NCI-H446 (cell line): Measurements from ENCODE around the gene ATP5PO.

Experiments used
- DNase-seq, 2 experiments: peaks; one replicate each; lab custom pipeline; 2025; lab: John Stamatoyannopoulos, UW

Gene ATP5PO

GRCh38 chr21:33899199-33899598, 16.4 kb downstream of the ATP5PO start:
- no peak for DNase-seq

GRCh38 chr21:33898586-33898985, 17.0 kb downstream of the ATP5PO start:
- DNase-seq = no peak

- no peak for DNase-seq
These were observed 17.9 kb downstream of the ATP5PO start for GRCh38 chr21:33897739-33898138.

- no peak for DNase-seq
These were observed 18.5 kb downstream of the ATP5PO start for GRCh38 chr21:33897098-33897497.

GRCh38 chr21:33896691-33897090, 18.9 kb downstream of the ATP5PO start:
- DNase-seq = no peak

GRCh38 chr21:33895356-33895755, 20.2 kb downstream of the ATP5PO start:
- DNase-seq = no peak

GRCh38 chr21:33894736-33895288, 20.8 kb downstream of the ATP5PO start:
- peak; percentile 72 to 90 for DNase-seq

GRCh38 chr21:33893917-33894316, 21.7 kb downstream of the ATP5PO start:
- DNase-seq = no peak

GRCh38 chr21:33892853-33893252, 22.8 kb downstream of the ATP5PO start:
- DNase-seq = no peak

- DNase-seq = no peak
These were observed 25.4 kb downstream of the ATP5PO start for GRCh38 chr21:33890187-33890586.

GRCh38 chr21:33886321-33886720, 29.3 kb downstream of the ATP5PO start:
- DNase-seq = no peak

GRCh38 chr21:33885172-33885514, 30.5 kb downstream of the ATP5PO start:
- no peak for DNase-seq

GRCh38 chr21:33884376-33885171, 31.0 kb downstream of the ATP5PO start:
- DNase-seq = peak; percentile 57 to 89

GRCh38 chr21:33883118-33883517, 32.5 kb downstream of the ATP5PO start:
- no peak for DNase-seq

GRCh38 chr21:33881689-33882440, 33.7 kb downstream of the ATP5PO start:
- DNase-seq = no peak

GRCh38 chr21:33880626-33881025, 35.0 kb downstream of the ATP5PO start:
- DNase-seq = no peak

- no peak for DNase-seq
These were observed 36.8 kb downstream of the ATP5PO start for GRCh38 chr21:33878824-33879223.

GRCh38 chr21:33875026-33875695, 40.4 kb downstream of the ATP5PO start:
- DNase-seq = no peak

GRCh38 chr21:33874161-33874560, 41.4 kb downstream of the ATP5PO start:
- no peak for DNase-seq

- DNase-seq = no peak
These were observed 42.6 kb downstream of the ATP5PO start for GRCh38 chr21:33872881-33873515.

GRCh38 chr21:33871171-33871570, 44.4 kb downstream of the ATP5PO start:
- DNase-seq = no peak

- DNase-seq = no peak
These were observed 44.8 kb downstream of the ATP5PO start for GRCh38 chr21:33870768-33871167.
